GM19395 (cell line): ENCODE data around the gene IDH3A.
"Not testable (repeated sequence)": the region's sequence is repeated elsewhere in the genome, so short reads cannot be mapped to it uniquely, and the experiment has no call there.

ENCODE experiments used
- ATAC-seq: cut with Tn5 transposase; IDR thresholded peaks from one replicate; pipeline ENCODE4 v1.9.1; 2021; ENCODE audit warnings: mild to moderate bottlenecking, moderate library complexity; ENCODE audit not compliant: unreplicated experiment

IDH3A gene

DNA sequence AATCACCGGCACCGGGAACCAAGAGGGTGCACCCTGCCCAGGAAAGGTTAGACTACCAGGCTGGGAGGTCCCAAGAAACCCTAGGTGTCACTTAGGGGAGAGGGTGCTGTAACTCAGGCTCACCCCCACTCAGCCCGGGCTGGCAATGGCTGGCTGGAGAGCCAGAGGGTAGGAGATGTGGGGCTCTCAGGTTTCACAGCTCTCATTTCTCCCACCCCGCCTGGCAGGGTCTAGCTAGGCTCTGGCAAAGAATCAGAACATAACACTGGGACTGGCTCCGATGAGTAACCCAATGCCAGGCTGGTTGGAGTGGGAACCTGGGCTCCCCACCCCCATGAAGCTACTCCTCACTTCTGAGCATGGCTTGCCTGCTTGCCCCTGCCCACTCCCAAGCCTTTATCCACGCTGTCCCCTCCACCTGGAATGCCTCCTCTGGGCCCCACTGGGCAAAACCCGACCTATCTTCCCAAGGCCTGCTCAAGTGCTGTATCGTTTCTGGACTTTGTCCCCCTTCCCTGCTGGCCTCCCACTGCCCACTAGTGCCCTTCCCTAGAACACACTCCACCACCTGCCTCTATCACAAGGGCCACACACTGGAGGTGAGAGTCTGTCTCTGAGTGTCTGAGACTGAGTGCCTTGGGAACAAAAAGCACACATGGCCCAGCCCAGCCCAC, 19.9 kb upstream of the IDH3A start:
- ATAC-seq: no peak

- no peak for ATAC-seq
These were observed 19.3 kb upstream of the IDH3A start for GRCh38 chr15:78129751-78130287.

GRCh38 chr15:78130466-78131294, 18.5 kb upstream of the IDH3A start:
- peak; percentile 32 for ATAC-seq

- peak; percentile 70 for ATAC-seq
These were observed 17.7 kb upstream of the IDH3A start, which contains the start of gene CIB2 for GRCh38 chr15:78131295-78132061. TSS of gene CIB2 (minus strand) at chr15:78131445. CDS start at chr15:78131215, 230 bp downstream.

- ATAC-seq: no peak
These were observed 15.4 kb upstream of the IDH3A start for GRCh38 chr15:78133801-78134200.

GRCh38 chr15:78139578-78139977, 9.6 kb upstream of the IDH3A start:
- no peak for ATAC-seq

DNA sequence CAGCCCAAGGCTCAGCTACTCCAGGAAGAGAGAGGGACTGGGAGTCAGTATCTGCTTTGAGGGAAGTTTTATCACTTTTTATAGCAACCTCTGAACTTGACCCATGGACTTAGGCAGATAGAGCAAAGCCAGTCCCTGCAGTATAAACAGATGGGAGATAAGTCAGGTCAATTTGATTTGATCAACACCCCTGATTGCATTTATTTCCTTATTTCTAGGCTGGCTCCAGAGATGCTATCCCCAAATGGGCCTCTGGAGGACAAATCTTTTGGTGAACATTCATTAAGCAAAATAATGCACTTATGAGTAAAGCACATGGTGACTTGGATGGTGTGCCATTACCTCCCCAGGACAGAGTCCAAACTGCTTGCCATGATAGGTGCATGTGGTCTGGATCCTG, 8.9 kb upstream of the IDH3A start:
- no peak for ATAC-seq

GRCh38 chr15:78142332-78142731, 6.8 kb upstream of the IDH3A start:
- no peak for ATAC-seq

DNA sequence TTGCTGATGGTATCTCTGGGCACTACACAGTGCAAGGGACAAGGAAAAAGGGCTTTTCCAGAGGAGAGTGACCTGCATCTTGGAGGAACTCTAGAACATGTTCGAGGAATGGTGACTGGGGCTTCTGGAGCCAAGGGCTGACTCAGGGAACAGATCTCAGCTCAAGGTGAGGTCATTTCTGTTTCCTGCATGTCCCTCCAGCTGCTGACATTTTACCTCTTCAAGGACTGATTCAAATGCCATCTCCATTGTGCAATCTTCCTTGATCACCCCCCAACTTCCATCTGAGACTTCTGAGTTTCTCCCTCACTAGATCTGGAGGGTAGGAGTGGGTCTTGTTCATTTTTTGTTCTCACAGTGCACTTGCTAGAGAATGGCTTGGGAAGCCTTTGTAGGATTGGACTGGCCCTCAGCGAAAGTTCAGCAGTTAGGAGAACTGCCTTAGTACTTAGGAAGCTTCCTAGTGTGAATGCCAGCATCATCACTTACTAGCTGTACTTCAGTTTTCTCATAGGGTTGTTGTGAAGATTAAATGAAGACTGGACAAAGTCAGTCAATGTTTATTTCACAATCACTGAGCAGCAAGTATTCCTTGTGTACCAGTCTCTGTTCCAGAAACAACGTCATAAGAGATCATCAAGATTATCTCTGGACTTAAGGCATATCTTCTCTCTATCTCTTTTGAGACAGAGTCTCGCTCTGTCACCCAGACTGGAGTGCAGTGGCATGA, 2.6 kb upstream of the IDH3A start:
- ATAC-seq: no peak

DNA sequence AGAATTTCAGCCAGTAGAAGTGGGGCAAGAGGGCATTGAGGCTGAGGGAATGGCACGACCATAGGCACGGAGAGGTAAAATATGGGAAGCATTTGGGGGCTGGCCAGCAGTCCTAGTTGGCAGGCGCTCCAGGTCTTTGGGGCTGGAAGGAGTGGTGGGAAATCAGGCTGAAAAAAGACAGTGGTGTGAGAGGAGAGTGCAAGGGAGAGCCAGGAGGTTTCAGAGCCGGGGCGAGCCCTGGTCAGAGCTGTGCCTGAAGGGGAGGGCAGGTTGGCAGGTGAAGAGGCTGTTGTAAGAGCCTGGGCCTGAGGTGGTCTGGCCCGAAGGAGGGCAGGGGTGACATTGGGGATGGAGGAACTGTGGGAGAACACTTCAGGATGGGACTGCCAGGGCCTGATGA, 1.6 kb upstream of the IDH3A start:
- ATAC-seq: no peak

- ATAC-seq: peak; percentile 13
These were observed 632 bp upstream of the IDH3A start for GRCh38 chr15:78148392-78149067.

DNA sequence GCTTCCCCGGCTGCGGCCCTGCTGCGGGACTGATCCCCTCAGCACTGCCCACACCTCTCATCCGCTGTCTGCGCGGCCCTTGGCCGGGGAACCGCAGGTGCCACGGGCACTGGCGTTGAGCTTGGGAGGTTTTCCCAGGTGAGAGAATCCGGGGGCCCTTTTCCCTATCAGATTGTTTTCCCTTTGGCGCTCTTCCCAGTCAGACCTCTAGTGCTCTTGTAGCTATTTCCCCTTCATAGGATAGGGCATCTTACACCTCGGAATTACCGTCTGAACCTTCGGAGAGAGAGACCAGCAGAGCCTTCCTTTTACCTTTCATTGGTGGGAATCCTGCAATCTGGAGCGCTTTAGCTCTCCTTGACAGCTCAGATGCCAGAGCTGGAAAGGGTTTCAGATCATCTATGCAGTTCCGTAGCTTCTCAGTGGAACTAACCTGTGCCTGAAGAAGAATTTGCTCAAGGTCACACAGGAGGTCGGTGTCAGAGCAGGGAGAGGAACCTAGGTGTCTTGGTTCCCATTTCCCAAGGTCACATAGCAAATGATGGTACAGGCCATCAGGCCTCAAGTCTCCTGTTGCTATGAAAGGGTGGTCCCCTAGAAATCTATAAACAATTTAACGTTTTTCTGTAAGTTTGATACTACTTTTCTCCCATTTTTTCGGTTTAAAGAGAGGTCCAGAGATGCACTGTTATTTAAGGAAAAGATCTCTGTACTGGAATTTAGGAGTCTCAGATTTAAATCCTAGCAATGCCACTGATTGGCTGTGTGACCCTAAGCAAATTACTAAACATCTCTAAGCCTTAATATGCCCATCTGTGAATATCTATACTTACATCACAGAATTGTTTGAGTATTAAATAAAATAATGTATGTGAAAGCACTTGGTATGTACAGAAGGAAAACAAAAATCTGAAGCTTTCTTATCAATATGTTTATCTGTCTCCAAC, 916 bp downstream of the IDH3A start:
- ATAC-seq: peak; percentile 43

DNA sequence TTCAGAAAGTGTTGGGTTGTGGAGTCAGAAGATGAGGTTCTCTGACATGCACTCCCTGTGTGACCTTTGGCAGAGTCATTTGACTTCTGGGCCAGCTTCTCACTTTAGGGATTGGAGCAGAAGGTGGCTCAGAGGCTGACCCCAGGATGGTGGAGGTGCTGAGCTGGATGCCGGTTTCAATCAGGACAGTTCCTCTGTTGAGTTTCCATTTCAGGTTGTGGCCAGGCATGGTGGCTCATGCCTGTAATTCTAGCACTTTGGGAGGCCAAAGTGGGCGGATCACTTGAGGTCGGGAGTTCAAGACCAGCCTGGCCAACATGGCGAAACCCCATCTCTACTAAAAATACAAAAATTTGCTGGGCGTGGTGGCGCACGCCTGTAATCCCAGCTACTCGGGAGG, 1.9 kb downstream of the IDH3A start:
- ATAC-seq: not testable (repeated sequence)

GRCh38 chr15:78154955-78155354, 5.8 kb downstream of the IDH3A start:
- no peak for ATAC-seq

DNA sequence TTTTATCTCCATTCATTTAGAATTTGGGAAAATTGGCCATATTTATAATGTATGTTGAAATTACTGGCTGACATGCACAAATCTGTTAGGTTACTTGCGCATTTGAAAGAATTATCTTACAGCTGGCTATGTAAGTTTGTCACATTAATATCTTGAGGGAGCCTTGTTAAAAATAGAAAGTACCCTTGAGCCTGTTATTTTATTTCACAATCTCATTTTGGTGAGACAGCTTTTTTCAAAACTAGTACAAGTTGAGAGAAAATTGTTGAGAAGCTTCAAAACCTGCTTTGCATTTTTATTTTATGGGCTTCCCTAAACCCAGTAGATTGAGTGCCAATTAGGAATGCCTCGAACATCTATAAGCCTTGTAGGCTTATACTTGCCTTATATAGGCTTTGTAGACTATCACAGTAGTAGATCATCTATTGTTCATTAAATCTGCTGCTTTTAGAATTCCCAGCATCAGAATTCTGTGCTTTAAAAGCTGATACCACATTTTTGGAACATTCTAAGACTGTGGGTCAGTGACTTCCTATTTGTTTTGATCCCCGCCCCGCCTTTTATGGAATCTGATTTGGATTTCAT, 6.3 kb downstream of the IDH3A start:
- ATAC-seq: no peak

GRCh38 chr15:78156653-78157052, 7.5 kb downstream of the IDH3A start:
- no peak for ATAC-seq

DNA sequence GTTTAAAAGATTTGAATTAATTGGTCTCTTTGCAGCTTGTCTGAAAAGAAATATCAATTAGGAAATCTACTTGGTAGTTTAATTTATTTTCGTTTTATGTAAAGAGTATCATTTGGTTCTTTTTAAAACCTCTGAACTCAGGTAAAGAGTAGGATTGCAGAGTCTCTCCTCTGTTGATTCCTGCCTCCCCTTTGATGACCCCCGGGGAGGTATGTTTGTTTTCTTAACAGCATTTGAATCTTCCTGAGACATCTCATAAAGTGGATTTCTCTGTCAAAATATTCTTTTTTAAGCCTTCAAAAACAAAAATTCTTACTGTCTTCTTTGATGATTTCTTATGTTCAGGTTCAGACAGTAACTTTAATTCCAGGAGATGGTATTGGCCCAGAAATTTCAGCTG, 8.0 kb downstream of the IDH3A start:
- ATAC-seq: no peak

DNA sequence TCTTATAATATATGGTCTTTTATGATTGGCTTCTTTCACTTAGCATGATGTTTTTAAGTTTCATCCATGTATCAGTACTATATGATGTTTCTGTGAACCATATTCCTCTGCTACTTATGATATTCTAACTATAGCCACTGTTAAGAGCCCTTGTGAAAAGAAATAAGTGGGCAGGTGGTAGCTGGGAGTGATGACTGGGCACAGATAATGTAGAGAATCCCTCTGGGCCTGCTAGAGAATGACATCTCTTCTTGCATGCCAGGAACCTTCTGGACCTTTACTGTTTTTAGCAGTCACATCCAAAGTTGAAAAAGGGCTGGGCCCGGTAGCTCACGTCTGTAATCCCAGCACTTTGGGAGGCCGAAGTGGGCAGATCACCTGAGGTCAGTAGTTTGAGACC, 10.2 kb downstream of the IDH3A start:
- ATAC-seq: no peak

- no peak for ATAC-seq
These were observed 12.9 kb downstream of the IDH3A start for GRCh38 chr15:78162038-78162437.
